GM12878 (cell line): ENCODE results near the gene TIFAB. TPM values are rescaled to one million over a fixed set of nuclear protein-coding genes. Genes with fewer than 3 reads are reported as not detected.

Source experiments
- ATAC-seq: fragments of 200-7000 bp; cut with Tn5 transposase; 3 replicates; pipeline ENCODE4 v1.9.1; 2020; ENCODE audit warnings: mild to moderate bottlenecking, moderate library complexity
- BruUV-seq: library from RNA; stranded (reverse); fragments of 400-500 nt; replicated peaks from 2 replicates; lab custom pipeline; 2021; lab: Mats Ljungman, UMichigan
- CTCF ChIA-PET: fragments of 300-600 bp; sonication (Branson Sonifier 250); formaldehyde crosslinking; extraction: SDS; loops from one replicate; lab custom pipeline; 2021; ENCODE audit warnings: inconsistent platforms; lab: Yijun Ruan, JAX
- POLR2A ChIA-PET: fragments of 350-600 bp; formaldehyde crosslinking; extraction: SDS; loops from one replicate; lab custom pipeline; 2021; ENCODE audit warnings: inconsistent platforms; lab: Charles Lee
- RAD21 ChIA-PET: fragments of 300-600 bp; sonication (Branson Sonifier 250); formaldehyde crosslinking; loops from one replicate; lab custom pipeline; 2023; ENCODE audit warnings: antibody characterized with exemption; ENCODE audit not compliant: unreplicated experiment; lab: Charles Lee
- SMC1A ChIA-PET: fragments of 300-600 bp; sonication (Branson Sonifier 250); formaldehyde crosslinking; loops from one replicate; lab custom pipeline; 2023; ENCODE audit not compliant: unreplicated experiment, uncharacterized antibody; lab: Charles Lee
- DNase-seq: peaks from one replicate; pipeline ENCODE4 v3.0.0-alpha.2; 2011; ENCODE audit warnings: low read depth, low spot score
- FAIRE-seq: peaks from 3 replicates; lab custom pipeline; 2011; peaks lifted over from hg19 to GRCh38; lab: Jason Lieb, UNC
- H2AFZ ChIP-seq: 2 replicates; pipeline ENCODE4 v1.6.0; 2011; ENCODE audit warnings: low read depth, low read length, control low read depth; ENCODE audit not compliant: control insufficient read depth
- H3K27ac ChIP-seq: 2 replicates; pipeline ENCODE4 v1.5.1; 2011; ENCODE audit warnings: control low read depth; ENCODE audit not compliant: control insufficient read depth, insufficient read depth
- H3K27me3 ChIP-seq, 2 experiments: replicated peaks in 1 of 2; 2 replicates each; pipeline versions ENCODE4 v1.6.0 to v1.6.1; 2011; ENCODE audit warnings: low read length in 1 of 2; ENCODE audit not compliant: control insufficient read depth in 2 of 2, insufficient read depth in 2 of 2
- H3K36me3 ChIP-seq, 2 experiments: 2 replicates each; pipeline ENCODE4 v1.5.1; 2011; ENCODE audit warnings: low read length in 1 of 2; ENCODE audit not compliant: control insufficient read depth in 2 of 2, insufficient read depth in 2 of 2
- H3K4me1 ChIP-seq: 2 replicates; pipeline ENCODE4 v1.6.1; 2011; ENCODE audit warnings: mild to moderate bottlenecking, low read length, moderate library complexity, mixed read lengths; ENCODE audit not compliant: control insufficient read depth, insufficient read depth
- H3K4me2 ChIP-seq: 2 replicates; pipeline ENCODE4 v1.6.0; 2011; ENCODE audit warnings: control low read depth; ENCODE audit not compliant: control insufficient read depth, insufficient read depth
- H3K4me3 ChIP-seq: fragments of 200-600 bp; sonication (generic); 2 replicates; pipeline ENCODE4 v1.5.1; 2016
- H3K79me2 ChIP-seq: 2 replicates; pipeline ENCODE4 v1.6.0; 2011; ENCODE audit warnings: low read length; ENCODE audit not compliant: control insufficient read depth, insufficient read depth
- H3K9ac ChIP-seq: 2 replicates; pipeline ENCODE4 v1.8.0; 2011; ENCODE audit warnings: low read length, control low read depth, mixed read lengths; ENCODE audit not compliant: control insufficient read depth, insufficient read depth
- H3K9me3 ChIP-seq: replicated peaks from 3 replicates; pipeline ENCODE4 v1.5.1; 2011; ENCODE audit warnings: mild to moderate bottlenecking, low read length; ENCODE audit not compliant: control insufficient read depth, insufficient read depth
- H4K20me1 ChIP-seq: 2 replicates; pipeline ENCODE4 v1.6.0; 2011; ENCODE audit not compliant: control insufficient read depth, insufficient read depth
- ATF2 ChIP-seq: IDR thresholded peaks from 2 replicates; pipeline ENCODE4 v1.6.1; 2012; ENCODE audit warnings: low read length, inconsistent platforms
- CTCF ChIP-seq, 3 experiments: IDR thresholded peaks in 2 of 3; conservative IDR thresholded peaks in 1 of 3; 2 replicates each; pipeline ENCODE4 v1.5.1; 2011; ENCODE audit warnings: low read depth in 3 of 3, low read length in 3 of 3, mild to moderate bottlenecking in 3 of 3, control low read depth in 2 of 3, moderate library complexity in 2 of 3, inconsistent platforms in 1 of 3, mixed read lengths in 1 of 3; ENCODE audit not compliant: control insufficient read depth in 2 of 3, insufficient read depth in 1 of 3; ENCODE audit errors: extremely low read depth in 1 of 3
- EED ChIP-seq: sonication (generic); IDR thresholded peaks from 2 replicates; pipeline ENCODE4 v1.6.1; 2016; ENCODE audit warnings: antibody characterized with exemption, low read depth
- EGR1 ChIP-seq, 2 experiments: IDR thresholded peaks; 1 replicate in 1 of 2; 2 replicates in 1 of 2; pipeline ENCODE4 v1.6.1; 2011 to 2012; ENCODE audit warnings: low read depth in 2 of 2, low read length in 2 of 2, borderline replicate concordance in 1 of 2, mild to moderate bottlenecking in 1 of 2, moderate library complexity in 1 of 2
- FOXM1 ChIP-seq: IDR thresholded peaks from 2 replicates; pipeline ENCODE4 v1.6.1; 2012; ENCODE audit warnings: low read depth, mild to moderate bottlenecking, inconsistent platforms, low read length, moderate library complexity
- HCFC1 ChIP-seq: fragments of 150-350 bp; IDR thresholded peaks from 2 replicates; pipeline ENCODE4 v1.6.1; 2014; ENCODE audit warnings: low read length
- LARP7 ChIP-seq: fragments of 450-650 bp; IDR thresholded peaks from 2 replicates; pipeline ENCODE4 v1.6.1; 2017; ENCODE audit warnings: mild to moderate bottlenecking
- POLR2AphosphoS5 ChIP-seq: IDR thresholded peaks from 2 replicates; pipeline ENCODE4 v1.6.1; 2011; ENCODE audit warnings: mild to moderate bottlenecking, low read length, inconsistent platforms
- RAD21 ChIP-seq: IDR thresholded peaks from 2 replicates; pipeline ENCODE4 v1.6.1; 2011; ENCODE audit warnings: mild to moderate bottlenecking, low read depth, low read length, moderate library complexity; ENCODE audit not compliant: insufficient read depth
- RFX5 ChIP-seq: IDR thresholded peaks from 2 replicates; pipeline ENCODE4 v1.6.1; 2011; ENCODE audit warnings: low read depth, low read length, improper control_type of control experiment
- SMC3 ChIP-seq: IDR thresholded peaks from 2 replicates; pipeline ENCODE4 v1.6.1; 2011; ENCODE audit warnings: low read length, improper control_type of control experiment, borderline replicate concordance
- YY1 ChIP-seq: IDR thresholded peaks from 2 replicates; pipeline ENCODE4 v1.6.1; 2011; ENCODE audit warnings: low read depth, mild to moderate bottlenecking, low read length
- ZBTB33 ChIP-seq: fragments of 450-650 bp; IDR thresholded peaks from 2 replicates; pipeline ENCODE4 v1.6.1; 2017; ENCODE audit warnings: mild to moderate bottlenecking
- ZBTB4 ChIP-seq: fragments of 450-650 bp; formaldehyde crosslinking; IDR thresholded peaks from 2 replicates; pipeline ENCODE4 v1.4.0; 2022; ENCODE audit warnings: mild to moderate bottlenecking, moderate library complexity
- WGBS: methylation state at CpG from one replicate; pipeline ENCODE4 v1.1.6; 2016; ENCODE audit warnings: low lambda C conversion rate; ENCODE audit not compliant: insufficient replicate concordance, insufficient coverage; ENCODE audit errors: missing lambda C conversion rate; 5-methylcytosine and 5-hydroxymethylcytosine counted together
- in situ Hi-C: fragments of 300-500 bp; cut with MboI; formaldehyde crosslinking; loops from 9 replicates; pipeline ENCODE4 v1.14.3; 2018; ENCODE audit warnings: mixed read lengths
- intact Hi-C: fragments of 100-400 bp; cut with micrococcal nuclease; formaldehyde crosslinking; loops from one replicate; pipeline ENCODE4 v1.14.2; 2022; ENCODE audit not compliant: unreplicated experiment
- polyA plus RNA-seq, 11 experiments: library from polyadenylated mRNA; depleted of rRNA in 4 of 11; unstranded in 6 of 11; stranded (reverse) in 5 of 11; fragments of >200 nt; fragmentation: Nextera tagmentation in 4 of 11; fragmentation: Illumina TruSeq in 1 of 11; extraction: Ambion mirVana in 4 of 11; extraction: Trizol in 1 of 11; gene quantifications; 1 replicate in 1 of 11; 2 replicates in 10 of 11; pipeline versions ENCODE4 v1.2.1 to v1.2.3, GENCODE V29; 2011 to 2016; ENCODE audit warnings: inconsistent platforms in 2 of 11, missing spikeins in 2 of 11, low read depth in 1 of 11
- total RNA-seq, 4 experiments: library from RNA; depleted of rRNA in 3 of 4; stranded (reverse); fragments of >200 nt in 3 of 4; fragmentation: Illumina TruSeq in 1 of 4; extraction: Trizol in 1 of 4; gene quantifications; 2 replicates each; pipeline versions ENCODE4 v1.2.1 to v1.2.3, GENCODE V29; 2013 to 2021

TIFAB gene
- total and polyA plus RNA-seq, 10 of the 15 experiments (the other 5 are each of a cell fraction or from before 2014, with no cell fraction given), result not detected

GRCh38 chr5:135457424-135458071 lies 5.4 kb upstream of the TIFAB start:
- intact Hi-C loops (loop anchor here (2.0 kb wide), 1 partner anchor 95 kb away; no protein-coding TSS in a partner anchor), in situ Hi-C loops (no loop called here)
- POLR2A ChIA-PET, result no interaction called here
- BruUV-seq, result no TSS peak
- RAD21 ChIA-PET, result interaction anchor here (0.9 to 5.0 kb wide), 5 partner anchors 8 to 109 kb away, joined by 3 to 33 read pairs (median 4); no protein-coding TSS in a partner anchor
- H3K79me2 ChIP-seq, result no peaks in the 10 kb centered on the region
- 13% methylated on average over 9 of the region's 9 CpGs for WGBS
- no peaks in the 10 kb centered on the region for H3K36me3 ChIP-seq
- no peaks in the 10 kb centered on the region for H4K20me1 ChIP-seq
- DNase-seq, result no peak
- no peak overlapping the region for H3K4me3 ChIP-seq
- SMC1A ChIA-PET, result interaction anchor here (1.2 to 2.8 kb wide), 6 partner anchors 8 to 107 kb away, joined by 3 to 28 read pairs (median 4); no protein-coding TSS in a partner anchor
- CTCF ChIA-PET, result interaction anchor here (0.8 to 16.3 kb wide), 26 partner anchors 9 to 478 kb away, joined by 3 to 363 read pairs (median 4); partner anchors contain the start of gene DCANP1
- peak; percentile 91 for ATAC-seq
- H3K27me3 ChIP-seq, result no peaks in the 10 kb centered on the region; a peak in 2 of 4 replicates
- H3K27ac ChIP-seq, result no peak overlapping the region
- FAIRE-seq, result peak; percentile 64
- H3K9me3 ChIP-seq, result no peaks in the 10 kb centered on the region; the same call in 2 of the 3 replicates
- no peak overlapping the region for H2AFZ ChIP-seq
- H3K9ac ChIP-seq, result no peak overlapping the region
- peaks cover 16% of the 10 kb centered on the region for H3K4me1 ChIP-seq
- no peak overlapping the region for H3K4me2 ChIP-seq
- peak; percentile 37; the same call in 1 of the 2 replicates for TF ChIP-seq YY1
- TF ChIP-seq LARP7, result 0 out of 2 replicates have a peak, but pooled peaks have one; percentile 23
- no peak for TF ChIP-seq RFX5
- TF ChIP-seq FOXM1, result no peak
- no peak for TF ChIP-seq EGR1 (IDR thresholded peaks at IDR 0.05; ENCODE audit: borderline replicate concordance in 1 of 2, low read depth in 2 of 2, low read length in 2 of 2)
- TF ChIP-seq POLR2AphosphoS5, result no peak
- TF ChIP-seq ZBTB33, result no peak
- TF ChIP-seq ZBTB4, result no peak
- no peak for TF ChIP-seq HCFC1
- peak; percentile 48 for TF ChIP-seq RAD21
- no peak for TF ChIP-seq ATF2
- peak; percentile 82 to 95 (median 88) for TF ChIP-seq CTCF (IDR thresholded peaks at IDR 0.05 in 2 of 3, conservative IDR thresholded peaks at IDR 0.05 in 1 of 3; ENCODE audit: control insufficient read depth in 2 of 3, extremely low read depth in 1 of 3, insufficient read depth in 1 of 3, low read depth in 3 of 3, low read length in 3 of 3)
- peak; percentile 35; the same call in 1 of the 2 replicates for TF ChIP-seq SMC3
- no peak for TF ChIP-seq EED
